Epithelial cell of proximal tubule (primary cell): ENCODE measurements around the gene GABRA5. TPM values are rescaled to one million over a fixed set of nuclear protein-coding genes. Genes with fewer than 3 reads are reported as not detected.
A peak's percentile ranks its signal among the peaks of the same experiment; 100 is the strongest.

ENCODE experiments used
- DNase-seq: peaks from one replicate; pipeline ENCODE4 v3.0.0-alpha.2; 2011; ENCODE audit warnings: low read depth
- H3K4me3 ChIP-seq: 2 replicates; pipeline ENCODE4 v1.5.1; 2011; ENCODE audit warnings: low read depth, mild to moderate bottlenecking, low read length
- CTCF ChIP-seq: conservative IDR thresholded peaks from 2 replicates; pipeline ENCODE4 v1.5.1; 2012; ENCODE audit warnings: low read depth, mild to moderate bottlenecking, low read length
- total RNA-seq: library from RNA; depleted of rRNA; stranded (reverse); fragments of >200 nt; gene quantifications from 2 replicates; pipeline ENCODE4 v1.2.3, GENCODE V29; 2015

The GABRA5 gene
- total RNA-seq, 1 donor from 2014 or later, result 0.29 TPM

GRCh38 chr15:26954403-26954802, 87.5 kb downstream of the GABRA5 start:
- no peak for DNase-seq
- H3K4me3 ChIP-seq, result no peak overlapping the region
- no peak for TF ChIP-seq CTCF

DNA sequence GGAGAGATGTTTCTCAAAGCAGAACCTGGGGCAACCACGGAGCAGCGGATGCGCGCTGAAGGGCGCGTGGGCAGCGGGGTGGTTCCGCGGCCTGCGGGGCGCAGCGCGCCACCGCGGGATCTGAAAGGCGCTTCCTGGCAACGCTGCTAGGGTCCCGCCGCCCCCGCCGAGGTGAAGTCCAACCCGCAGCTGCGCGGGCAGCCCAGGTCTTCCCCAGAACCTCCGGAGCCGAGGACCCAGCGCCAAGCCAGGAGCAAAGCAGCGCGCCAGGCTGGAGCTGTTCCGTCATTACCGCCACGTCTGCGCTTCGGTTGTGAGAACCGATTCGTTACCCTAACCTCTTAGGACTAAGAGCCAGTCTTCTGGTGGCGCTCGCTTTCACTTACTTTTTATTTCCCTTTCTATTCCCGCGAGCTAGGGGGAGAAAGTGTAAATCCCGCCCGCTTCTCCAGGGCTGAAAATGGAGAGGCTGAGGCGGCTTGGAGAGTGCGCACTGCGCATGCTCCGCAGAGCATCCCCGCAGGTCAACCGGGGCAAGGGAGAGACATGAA, 100.9 kb downstream of the GABRA5 start:
- TF ChIP-seq CTCF, result no peak
- DNase-seq, result no peak
- H3K4me3 ChIP-seq, result no peak overlapping the region

DNA sequence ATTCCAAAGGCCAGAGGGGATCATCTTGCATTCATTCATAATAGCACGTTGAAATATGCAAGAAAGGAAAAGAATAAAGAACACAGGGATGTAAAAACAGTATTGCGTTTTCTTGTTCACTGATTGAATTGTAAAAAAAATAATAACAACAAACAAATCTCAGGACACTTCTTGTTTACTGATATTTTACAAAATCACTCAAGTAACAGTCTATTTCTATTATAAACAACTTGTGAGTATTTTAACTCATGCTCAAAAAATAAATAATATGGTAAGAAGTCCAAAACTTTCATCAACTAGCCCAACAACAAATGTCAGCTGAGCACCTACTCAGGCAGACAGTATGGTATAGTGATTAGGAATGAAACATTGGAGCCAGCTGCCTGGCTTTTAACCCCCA, 101.9 kb downstream of the GABRA5 start:
- no peak for DNase-seq
- no peak overlapping the region for H3K4me3 ChIP-seq
- no peak for TF ChIP-seq CTCF

DNA sequence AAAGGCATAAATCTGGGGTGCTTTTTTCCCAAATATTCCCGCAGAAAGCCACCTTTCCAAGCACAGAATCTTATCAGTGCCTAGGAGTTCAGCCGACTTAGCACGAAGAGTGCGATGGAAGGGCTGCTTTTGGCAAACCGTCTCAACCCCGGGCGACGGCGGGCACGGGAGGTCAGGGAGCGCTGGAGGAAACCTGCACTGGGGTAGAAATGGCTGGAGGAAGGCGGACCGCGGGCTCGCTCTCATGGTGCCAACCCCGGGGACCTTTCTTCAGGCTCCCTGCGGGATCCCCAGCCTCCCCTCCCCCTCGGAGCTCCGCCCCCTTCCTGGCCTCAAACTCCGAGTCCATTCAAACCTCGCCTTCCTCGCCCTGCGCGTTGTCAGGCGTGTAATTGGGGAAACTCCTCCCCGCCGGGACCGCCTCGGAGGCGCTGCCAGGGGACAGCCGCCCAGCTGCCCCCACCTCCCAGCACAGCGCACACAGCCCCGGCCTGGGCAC, 103.9 kb downstream of the GABRA5 start, which contains the start of gene GABRG3:
TSS of gene GABRG3 (plus strand) at position 470 of the 499 bp plus-strand sequence.
- H3K4me3 ChIP-seq, result peak within 1 kb of the TSS; percentile 14
- no peak for DNase-seq
- no peak for TF ChIP-seq CTCF

DNA sequence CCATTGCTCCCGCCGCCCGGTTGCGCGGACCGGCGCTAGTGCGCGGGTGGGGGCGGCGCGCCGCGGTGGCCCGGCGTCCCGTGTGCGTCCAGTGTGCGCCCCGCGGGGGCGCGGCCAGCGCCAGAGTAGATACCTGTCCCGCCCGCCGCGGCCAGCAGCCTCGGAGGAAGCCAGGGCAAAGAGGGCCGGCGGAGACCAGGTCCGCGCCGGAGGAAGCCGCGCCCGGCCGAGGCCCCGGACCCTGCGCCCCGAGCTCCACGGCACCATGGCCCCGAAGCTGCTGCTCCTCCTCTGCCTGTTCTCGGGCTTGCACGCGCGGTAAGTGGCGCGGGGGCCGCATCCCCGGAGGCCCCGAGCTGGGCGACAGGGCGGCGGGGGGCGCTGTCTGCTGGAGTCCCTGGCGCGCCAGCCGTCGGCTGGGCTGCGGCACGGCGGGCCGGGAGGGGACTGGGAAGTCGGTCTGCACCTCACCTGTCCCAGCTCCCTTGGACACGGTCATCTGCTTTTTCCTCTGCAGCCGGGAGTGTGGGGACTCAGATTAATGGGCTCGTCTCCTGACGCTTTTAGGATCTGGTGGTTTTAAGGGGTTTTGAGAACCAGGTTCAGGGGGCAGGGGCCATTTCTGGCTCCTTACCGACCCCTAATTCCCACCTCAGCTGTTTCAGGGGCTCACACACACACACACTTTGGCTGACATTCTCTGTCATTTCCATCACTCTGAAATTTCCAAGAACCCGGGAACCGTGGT, 104.6 kb downstream of the GABRA5 start:
- TF ChIP-seq CTCF, result no peak
- no peak overlapping the region for H3K4me3 ChIP-seq
- DNase-seq, result no peak

DNA sequence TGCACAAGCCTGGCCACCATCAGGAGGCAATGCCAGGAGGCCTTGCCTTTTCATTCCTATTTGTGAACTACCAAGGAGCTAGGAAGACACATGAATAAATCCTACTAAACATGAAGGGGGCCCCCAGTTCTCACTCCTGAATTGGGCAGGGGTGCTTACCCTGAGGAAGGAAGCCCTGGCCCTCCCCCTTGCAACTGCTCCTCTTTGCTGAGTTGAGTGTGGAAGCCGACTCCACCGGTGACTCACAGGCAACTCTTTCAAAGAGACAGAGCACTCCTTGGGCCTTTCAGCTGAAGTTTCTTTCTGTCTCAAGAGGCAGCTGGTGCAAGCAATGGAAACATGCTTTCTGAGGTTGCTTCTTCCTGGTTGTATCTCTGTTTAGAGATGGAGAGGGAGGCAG, 105.8 kb downstream of the GABRA5 start:
- no peak for DNase-seq
- TF ChIP-seq CTCF, result no peak
- no peak overlapping the region for H3K4me3 ChIP-seq
